Upper lobe of left lung (tissue), 4 donors: ENCODE data around the gene SYNJ2BP.

Source experiments
- EP300 ChIP-seq, 4 donors: sonication (generic); formaldehyde crosslinking; IDR thresholded peaks; one replicate each; pipeline ENCODE4 v1.5.1; 2017; ENCODE audit warnings: antibody characterized with exemption in 4 of 4, control low read depth in 2 of 4
- POLR2A ChIP-seq, 4 donors: fragments of 450-650 bp; IDR thresholded peaks; one replicate each; pipeline ENCODE4 v1.5.1; 2016 to 2017; ENCODE audit warnings: antibody characterized with exemption in 4 of 4, mild to moderate bottlenecking in 2 of 4
- POLR2AphosphoS5 ChIP-seq, 2 donors: sonication (generic); formaldehyde crosslinking; IDR thresholded peaks; one replicate each; pipeline ENCODE4 v1.5.1; 2017; ENCODE audit warnings: antibody characterized with exemption in 2 of 2
- TF ChIP-seq, protein P1 (sequence below), 6 experiments: fragments of 450-650 bp in 4 of 6; fragments of 200-600 bp in 2 of 6; sonication (generic) in 2 of 6; IDR thresholded peaks; one replicate each; pipeline ENCODE4 v1.5.1; 2016 to 2019; ENCODE audit warnings: antibody characterized with exemption in 6 of 6

DNA sequence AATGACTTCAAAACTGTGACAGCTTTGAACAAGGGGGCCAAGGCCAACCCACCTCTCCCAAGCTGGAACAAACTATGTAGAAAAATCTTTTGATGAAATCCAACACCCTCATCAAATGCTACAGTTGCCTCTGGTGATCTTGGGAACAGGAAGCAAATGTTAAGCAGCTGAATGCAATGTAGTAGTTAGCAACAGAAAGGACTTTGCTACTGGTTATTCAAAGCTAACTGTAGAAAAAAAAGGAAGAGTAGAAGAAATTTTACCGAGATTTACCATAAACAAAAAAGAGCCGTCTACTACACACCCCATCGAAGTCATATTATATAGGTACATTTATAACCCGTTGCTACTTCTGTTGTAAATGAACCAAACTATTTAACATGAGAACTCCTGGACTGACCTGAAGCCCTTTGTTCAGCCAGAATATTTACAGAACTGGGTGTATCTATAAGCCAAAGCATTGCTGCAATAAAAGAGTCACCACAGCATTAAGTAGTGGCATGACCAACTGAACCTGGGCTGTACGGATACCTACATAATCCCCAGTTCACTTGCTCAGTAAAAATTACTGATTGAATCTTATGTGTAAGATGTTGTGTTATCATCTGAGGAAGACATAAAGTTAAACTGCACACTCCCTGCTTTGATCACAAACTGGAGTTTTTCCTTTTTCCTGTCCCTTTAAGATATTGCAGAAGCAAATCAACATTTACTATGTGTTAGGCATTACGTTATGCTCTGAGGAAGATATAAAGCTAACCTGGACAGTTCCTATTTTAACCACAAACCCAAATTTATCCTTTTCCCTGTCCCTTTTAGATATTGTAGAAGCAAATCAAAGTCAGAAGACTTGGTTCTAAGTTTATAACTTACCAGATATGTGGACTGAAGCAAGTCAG, 25.1 kb downstream of the SYNJ2BP start:
- TF ChIP-seq, protein P1, sequence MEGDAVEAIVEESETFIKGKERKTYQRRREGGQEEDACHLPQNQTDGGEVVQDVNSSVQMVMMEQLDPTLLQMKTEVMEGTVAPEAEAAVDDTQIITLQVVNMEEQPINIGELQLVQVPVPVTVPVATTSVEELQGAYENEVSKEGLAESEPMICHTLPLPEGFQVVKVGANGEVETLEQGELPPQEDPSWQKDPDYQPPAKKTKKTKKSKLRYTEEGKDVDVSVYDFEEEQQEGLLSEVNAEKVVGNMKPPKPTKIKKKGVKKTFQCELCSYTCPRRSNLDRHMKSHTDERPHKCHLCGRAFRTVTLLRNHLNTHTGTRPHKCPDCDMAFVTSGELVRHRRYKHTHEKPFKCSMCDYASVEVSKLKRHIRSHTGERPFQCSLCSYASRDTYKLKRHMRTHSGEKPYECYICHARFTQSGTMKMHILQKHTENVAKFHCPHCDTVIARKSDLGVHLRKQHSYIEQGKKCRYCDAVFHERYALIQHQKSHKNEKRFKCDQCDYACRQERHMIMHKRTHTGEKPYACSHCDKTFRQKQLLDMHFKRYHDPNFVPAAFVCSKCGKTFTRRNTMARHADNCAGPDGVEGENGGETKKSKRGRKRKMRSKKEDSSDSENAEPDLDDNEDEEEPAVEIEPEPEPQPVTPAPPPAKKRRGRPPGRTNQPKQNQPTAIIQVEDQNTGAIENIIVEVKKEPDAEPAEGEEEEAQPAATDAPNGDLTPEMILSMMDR (IDR thresholded peaks at IDR 0.05), result no peak
- TF ChIP-seq EP300 (IDR thresholded peaks at IDR 0.05) (no peak), POLR2A (IDR thresholded peaks at IDR 0.05) (no peak), POLR2AphosphoS5 (IDR thresholded peaks at IDR 0.05) (no peak)
